GM19025 (cell line): ENCODE results near the gene FMN1.

ENCODE experiments used
- ATAC-seq: cut with Tn5 transposase; IDR thresholded peaks from one replicate; pipeline ENCODE4 v1.9.1; 2021; ENCODE audit warnings: mild to moderate bottlenecking, low read depth, moderate library complexity; ENCODE audit not compliant: unreplicated experiment

Gene FMN1

GRCh38 chr15:33126559-33127290 is 67.8 kb downstream of the FMN1 start:
- no peak for ATAC-seq

- no peak for ATAC-seq
Measured at GRCh38 chr15:33125894-33126537, 68.5 kb downstream of the FMN1 start.

- no peak for ATAC-seq
Measured at GRCh38 chr15:33124811-33125210, 69.7 kb downstream of the FMN1 start.

- ATAC-seq, result no peak
Measured at GRCh38 chr15:33124279-33124678, 70.2 kb downstream of the FMN1 start.

- no peak for ATAC-seq
Measured at GRCh38 chr15:33119865-33120264, 74.6 kb downstream of the FMN1 start.

GRCh38 chr15:33119273-33119672 is 75.2 kb downstream of the FMN1 start:
- no peak for ATAC-seq

GRCh38 chr15:33116198-33116597 is 78.3 kb downstream of the FMN1 start:
- no peak for ATAC-seq

- no peak for ATAC-seq
Measured at GRCh38 chr15:33115191-33115861, 79.2 kb downstream of the FMN1 start.

- ATAC-seq, result no peak
Measured at GRCh38 chr15:33114374-33114717, 80.2 kb downstream of the FMN1 start.

GRCh38 chr15:33113666-33114373 is 80.7 kb downstream of the FMN1 start:
- no peak for ATAC-seq

GRCh38 chr15:33112541-33113105 is 81.9 kb downstream of the FMN1 start:
- ATAC-seq, result no peak

- no peak for ATAC-seq
Measured at GRCh38 chr15:33111041-33111451, 83.5 kb downstream of the FMN1 start.

- no peak for ATAC-seq
Measured at GRCh38 chr15:33109345-33109744, 85.2 kb downstream of the FMN1 start.

- ATAC-seq, result no peak
Measured at GRCh38 chr15:33108518-33108917, 86.0 kb downstream of the FMN1 start.

GRCh38 chr15:33107950-33108349 is 86.6 kb downstream of the FMN1 start:
- ATAC-seq, result no peak

GRCh38 chr15:33104212-33104611 is 90.3 kb downstream of the FMN1 start:
- no peak for ATAC-seq

- no peak for ATAC-seq
Measured at GRCh38 chr15:33101036-33101435, 93.5 kb downstream of the FMN1 start.

GRCh38 chr15:33100314-33100713 is 94.2 kb downstream of the FMN1 start:
- ATAC-seq, result no peak

- no peak for ATAC-seq
Measured at GRCh38 chr15:33099739-33100138, 94.8 kb downstream of the FMN1 start.

- ATAC-seq, result no peak
Measured at GRCh38 chr15:33099213-33099612, 95.3 kb downstream of the FMN1 start.
